Activated T-cell treated with anti-CD3 and anti-CD28 coated beads, Interleukin-2, amount 50 U/mL, for 72 hours (primary cell): ENCODE data around the gene BTAF1. TPM values are rescaled to one million over a fixed set of nuclear protein-coding genes. Genes with fewer than 3 reads are reported as not detected.

Experiments used
- ATAC-seq, 2 donors: fragments of 150-1000 bp; cut with Tn5 transposase; replicated peaks in 1 of 2; 2 replicates each; pipeline ENCODE4 v1.10.0; 2021; ENCODE audit warnings: moderate library complexity in 2 of 2, mild to moderate bottlenecking in 1 of 2
- DNase-seq, 2 donors: peaks; one replicate each; pipeline ENCODE4 v3.0.0; 2021 to 2022; ENCODE audit warnings: mixed read lengths in 1 of 2
- H3K27ac Mint-ChIP-seq: one replicate; pipeline ENCODE4 v1.8.0; 2022; ENCODE audit warnings: mild to moderate bottlenecking, moderate library complexity, mixed read lengths
- H3K27me3 Mint-ChIP-seq: one replicate; pipeline ENCODE4 v1.8.0; 2022; ENCODE audit warnings: low read depth, mixed read lengths
- H3K36me3 Mint-ChIP-seq, 2 donors: one replicate each; pipeline ENCODE4 v1.8.0; 2022; ENCODE audit warnings: mixed read lengths in 2 of 2, mild to moderate bottlenecking in 1 of 2; ENCODE audit not compliant: insufficient read depth in 2 of 2
- H3K4me1 Mint-ChIP-seq: one replicate; pipeline ENCODE4 v1.8.0; 2022; ENCODE audit warnings: low read depth, mixed read lengths
- H3K4me3 Mint-ChIP-seq, 2 donors: one replicate each; pipeline ENCODE4 v1.8.0; 2022; ENCODE audit warnings: mild to moderate bottlenecking in 2 of 2, mixed read lengths in 2 of 2, moderate library complexity in 2 of 2
- H3K9me3 Mint-ChIP-seq, 2 donors: one replicate each; pipeline ENCODE4 v1.8.0; 2022; ENCODE audit warnings: mixed read lengths in 2 of 2
- total RNA-seq, 2 donors: library from RNA; stranded (reverse); gene quantifications; one replicate each; pipeline ENCODE4 v1.2.3, GENCODE V29; 2022

The BTAF1 gene
- total RNA-seq, 2 donors from 2014 or later: 53.7 to 66.1 TPM

DNA sequence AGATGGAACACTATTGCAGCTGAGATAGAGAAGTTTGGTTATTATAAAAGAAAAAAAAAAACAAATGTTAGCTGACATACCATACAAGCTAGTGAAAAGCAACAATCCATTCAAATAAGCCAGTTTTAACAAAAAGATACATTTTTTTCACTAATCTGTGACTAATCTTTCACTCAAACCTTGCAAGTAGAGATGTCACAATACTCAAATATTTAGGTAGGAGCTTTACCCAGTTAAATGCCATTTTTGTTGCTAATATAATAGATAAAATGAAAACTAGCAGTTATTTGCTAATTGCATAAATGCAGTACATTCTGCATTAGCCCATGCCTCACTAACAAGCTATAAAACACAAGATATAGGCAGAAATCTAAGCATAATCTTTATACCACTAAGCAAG is 123.6 kb downstream of the BTAF1 start:
- no peak overlapping the region for H3K27ac Mint-ChIP-seq
- DNase-seq (no peak), ATAC-seq (no peak)
- H3K4me3 Mint-ChIP-seq: no peak overlapping the region
- H3K27me3 Mint-ChIP-seq: no peaks in the 10 kb centered on the region
- H3K9me3 Mint-ChIP-seq: no peaks in the 10 kb centered on the region
- H3K4me1 Mint-ChIP-seq: peaks cover 10% of the 10 kb centered on the region
- no peaks in the 10 kb centered on the region for H3K36me3 Mint-ChIP-seq

DNA sequence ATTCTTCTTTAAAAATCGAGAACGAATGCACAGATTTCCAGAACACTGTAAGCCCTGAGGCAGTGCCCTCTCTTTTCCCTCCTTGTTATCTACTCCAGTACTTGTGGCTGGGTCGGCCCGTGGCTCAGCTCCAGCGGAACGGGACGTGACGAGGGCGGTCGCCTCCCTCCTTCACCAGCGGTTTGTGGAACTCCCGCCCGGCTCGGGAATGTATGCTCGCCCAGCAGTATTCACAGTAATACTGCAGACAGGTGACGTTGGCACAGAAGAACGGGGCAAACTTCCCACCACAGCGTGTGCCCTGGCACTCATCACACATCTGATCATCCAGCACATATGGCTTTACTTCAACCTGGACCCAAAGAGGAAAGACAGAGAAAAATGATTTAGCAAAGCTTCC is 128.5 kb downstream of the BTAF1 start:
- H3K4me1 Mint-ChIP-seq: peaks cover 10% of the 10 kb centered on the region
- no peaks in the 10 kb centered on the region for H3K27me3 Mint-ChIP-seq
- H3K9me3 Mint-ChIP-seq: no peaks in the 10 kb centered on the region
- H3K36me3 Mint-ChIP-seq: no peaks in the 10 kb centered on the region
- no peak overlapping the region for H3K27ac Mint-ChIP-seq
- no peak for ATAC-seq
- no peak for DNase-seq
- no peak overlapping the region for H3K4me3 Mint-ChIP-seq

DNA sequence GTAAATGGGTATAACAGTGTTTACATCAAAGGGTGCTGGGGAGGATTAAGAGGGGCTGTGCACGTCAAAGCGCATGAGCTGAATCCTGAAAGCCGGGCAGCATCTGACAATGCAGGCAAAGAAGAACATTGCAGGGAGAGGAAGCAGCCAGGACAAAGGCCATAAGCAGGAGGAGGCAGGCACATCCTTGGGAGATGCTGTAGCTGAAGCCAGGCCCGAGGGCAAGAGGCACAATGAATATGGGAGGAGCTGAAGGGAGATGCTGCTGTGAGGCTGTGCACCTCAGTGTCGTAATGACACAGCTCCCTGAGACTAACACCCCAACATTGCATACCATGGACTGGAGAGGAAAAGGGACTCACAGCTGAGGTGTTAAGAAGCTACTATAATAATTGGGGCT is 129.2 kb downstream of the BTAF1 start:
- Mint-ChIP-seq H3K36me3 (no peaks in the 10 kb centered on the region), H3K27me3 (no peaks in the 10 kb centered on the region), H3K27ac (no peak overlapping the region), H3K9me3 (no peaks in the 10 kb centered on the region), H3K4me1 (peaks cover 8% of the 10 kb centered on the region), H3K4me3 (no peak overlapping the region)
- DNase-seq (no peak), ATAC-seq (no peak)

DNA sequence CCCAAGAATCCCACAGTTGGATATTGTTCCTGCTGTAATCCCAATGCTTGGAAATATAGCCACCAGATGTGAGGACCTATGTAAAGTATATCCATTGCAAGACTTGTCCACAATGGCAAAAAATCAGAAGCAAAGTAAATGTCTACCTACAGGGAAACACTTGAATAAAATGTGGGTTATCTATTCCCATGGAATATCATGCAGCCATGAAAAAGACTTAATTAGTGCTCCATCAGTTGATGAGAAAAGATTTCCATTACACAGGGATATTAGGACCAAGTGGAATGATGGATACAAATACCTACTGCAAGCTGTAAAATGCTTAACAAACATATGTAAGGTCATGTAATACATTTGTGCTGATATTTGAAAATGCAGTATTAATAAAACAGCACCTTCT is 131.2 kb downstream of the BTAF1 start:
- no peaks in the 10 kb centered on the region for H3K9me3 Mint-ChIP-seq
- ATAC-seq (no peak), DNase-seq (no peak)
- H3K4me1 Mint-ChIP-seq: no peaks in the 10 kb centered on the region
- H3K36me3 Mint-ChIP-seq: no peaks in the 10 kb centered on the region
- no peak overlapping the region for H3K27ac Mint-ChIP-seq
- no peak overlapping the region for H3K4me3 Mint-ChIP-seq
- H3K27me3 Mint-ChIP-seq: no peaks in the 10 kb centered on the region

DNA sequence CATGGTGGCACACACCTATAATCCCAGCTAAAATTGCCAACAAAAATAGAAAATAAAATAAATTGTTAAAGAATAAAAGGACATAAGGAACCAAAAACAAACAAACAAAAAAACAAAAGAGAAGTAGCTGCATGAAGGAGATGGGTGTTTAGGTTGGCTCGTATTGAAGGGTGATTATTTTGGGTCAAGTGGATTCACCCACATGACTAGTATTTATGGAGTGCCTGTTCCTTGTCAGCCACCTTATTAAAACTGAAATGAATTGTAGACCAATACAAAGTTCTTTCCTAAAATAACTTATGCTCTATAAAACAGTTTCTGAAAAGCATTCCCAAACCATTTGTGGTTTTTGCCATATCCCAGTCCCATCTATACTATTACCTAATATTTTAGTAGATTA is 138.7 kb downstream of the BTAF1 start:
- ATAC-seq (no peak), DNase-seq (no peak)
- Mint-ChIP-seq H3K4me3 (no peak overlapping the region), H3K4me1 (no peaks in the 10 kb centered on the region), H3K27me3 (no peaks in the 10 kb centered on the region), H3K36me3 (no peaks in the 10 kb centered on the region), H3K9me3 (no peaks in the 10 kb centered on the region), H3K27ac (no peak overlapping the region)

DNA sequence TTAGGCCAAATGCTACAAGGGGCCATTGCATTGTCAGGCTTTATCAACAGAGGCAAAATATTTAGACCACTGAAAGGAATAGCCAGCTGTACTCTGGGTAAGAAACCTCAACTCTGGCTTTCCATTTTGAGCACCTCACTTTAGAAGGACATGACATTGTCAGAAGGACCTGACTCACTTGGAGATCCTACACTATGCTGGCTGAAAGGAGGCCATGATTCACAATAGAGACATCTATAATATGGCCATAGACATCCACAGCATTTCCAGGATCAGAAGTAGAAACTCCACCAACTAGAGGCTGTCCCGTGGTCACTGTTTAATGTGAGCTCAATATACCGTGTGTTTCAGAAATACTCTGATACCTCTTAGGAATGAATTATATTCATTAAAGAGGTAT is 140.9 kb downstream of the BTAF1 start:
- Mint-ChIP-seq H3K9me3 (no peaks in the 10 kb centered on the region), H3K27ac (no peak overlapping the region), H3K27me3 (no peaks in the 10 kb centered on the region), H3K4me3 (no peak overlapping the region), H3K36me3 (no peaks in the 10 kb centered on the region), H3K4me1 (no peaks in the 10 kb centered on the region)
- no peak for ATAC-seq
- DNase-seq: no peak

DNA sequence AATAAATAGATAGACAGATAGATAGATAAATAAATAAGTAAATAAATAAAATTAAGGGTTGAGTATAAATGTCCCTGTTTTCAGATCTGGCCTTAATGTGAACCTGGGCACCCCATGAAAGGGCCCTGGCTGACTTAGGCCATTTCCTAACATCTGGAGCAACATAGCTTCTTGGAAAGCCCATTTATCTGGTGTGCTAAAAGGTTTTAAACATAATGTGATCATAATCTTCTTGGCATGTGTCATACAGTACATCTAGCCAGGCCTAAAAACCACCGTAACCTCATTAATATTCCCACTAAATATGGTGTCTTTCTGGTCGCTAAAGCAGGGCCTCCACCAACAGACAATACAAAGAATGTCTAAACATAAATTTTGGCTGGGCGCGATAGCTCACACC is 142.8 kb downstream of the BTAF1 start:
- no peaks in the 10 kb centered on the region for H3K36me3 Mint-ChIP-seq
- H3K27me3 Mint-ChIP-seq: no peaks in the 10 kb centered on the region
- no peak for DNase-seq
- H3K9me3 Mint-ChIP-seq: no peaks in the 10 kb centered on the region
- no peak for ATAC-seq
- H3K27ac Mint-ChIP-seq: no peak overlapping the region
- H3K4me1 Mint-ChIP-seq: peaks cover 3% of the 10 kb centered on the region
- no peak overlapping the region for H3K4me3 Mint-ChIP-seq

DNA sequence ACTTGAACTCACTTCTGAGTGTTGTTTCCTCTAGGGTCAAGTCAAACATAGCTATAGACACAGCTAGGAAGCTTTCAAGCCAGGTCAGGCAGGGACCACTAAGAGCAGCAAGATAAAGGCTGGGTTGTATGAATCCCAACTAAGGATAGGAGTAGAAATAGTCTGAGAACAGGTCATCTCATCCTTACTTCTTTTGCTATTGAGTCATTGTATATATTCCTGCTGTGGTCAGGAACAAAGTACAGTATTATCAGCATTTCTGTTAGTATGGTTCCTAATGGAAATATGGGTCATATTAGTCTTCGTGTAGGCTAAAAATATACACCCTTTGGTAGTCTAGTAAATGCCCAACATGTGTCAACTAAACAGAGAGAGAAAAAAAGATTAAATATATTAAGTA is 145.3 kb downstream of the BTAF1 start:
- ATAC-seq: no peak
- no peak for DNase-seq
- peaks cover 8% of the 10 kb centered on the region for H3K4me1 Mint-ChIP-seq
- no peaks in the 10 kb centered on the region for H3K36me3 Mint-ChIP-seq
- H3K4me3 Mint-ChIP-seq: no peak overlapping the region
- no peaks in the 10 kb centered on the region for H3K9me3 Mint-ChIP-seq
- no peaks in the 10 kb centered on the region for H3K27me3 Mint-ChIP-seq
- no peak overlapping the region for H3K27ac Mint-ChIP-seq

DNA sequence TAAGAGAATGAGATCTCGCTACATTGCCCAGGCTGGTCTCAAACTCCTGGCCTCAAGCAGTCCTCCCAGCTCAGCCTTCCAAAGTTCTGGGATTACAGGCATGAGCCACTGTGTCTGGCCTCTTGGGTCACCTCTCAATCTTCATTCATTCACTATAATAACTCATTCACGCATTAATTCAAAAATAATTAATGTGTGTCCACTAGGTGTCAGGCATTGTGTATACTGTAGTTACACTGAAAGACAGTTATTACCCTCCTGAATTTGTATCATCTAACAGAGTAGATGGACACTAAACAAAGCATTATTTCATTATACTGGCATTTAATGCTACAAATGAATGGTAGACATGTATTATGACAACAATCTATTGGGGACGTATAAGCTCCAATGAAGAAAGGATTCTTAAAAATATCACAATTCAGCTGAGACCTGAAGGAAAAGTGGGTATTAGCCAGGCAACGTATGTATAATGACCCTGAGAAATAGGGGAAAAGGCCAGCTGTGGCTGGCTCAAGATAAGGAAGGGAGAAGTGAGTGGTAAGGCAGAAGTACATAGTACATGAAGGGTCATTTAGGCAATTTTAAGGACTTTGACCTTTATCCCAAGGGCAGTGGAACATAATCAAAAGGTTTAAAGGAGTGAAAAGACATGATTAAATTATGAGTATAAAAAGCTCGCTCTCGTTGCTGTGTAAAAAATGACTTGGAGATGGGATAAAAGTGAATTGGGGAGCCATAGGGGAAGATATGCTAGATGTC is 150.7 kb downstream of the BTAF1 start:
- Mint-ChIP-seq H3K4me3 (no peak overlapping the region), H3K36me3 (no peaks in the 10 kb centered on the region), H3K4me1 (peaks cover 8% of the 10 kb centered on the region), H3K27me3 (no peaks in the 10 kb centered on the region), H3K9me3 (no peaks in the 10 kb centered on the region), H3K27ac (no peak overlapping the region)
- ATAC-seq: no peak
- DNase-seq: no peak

DNA sequence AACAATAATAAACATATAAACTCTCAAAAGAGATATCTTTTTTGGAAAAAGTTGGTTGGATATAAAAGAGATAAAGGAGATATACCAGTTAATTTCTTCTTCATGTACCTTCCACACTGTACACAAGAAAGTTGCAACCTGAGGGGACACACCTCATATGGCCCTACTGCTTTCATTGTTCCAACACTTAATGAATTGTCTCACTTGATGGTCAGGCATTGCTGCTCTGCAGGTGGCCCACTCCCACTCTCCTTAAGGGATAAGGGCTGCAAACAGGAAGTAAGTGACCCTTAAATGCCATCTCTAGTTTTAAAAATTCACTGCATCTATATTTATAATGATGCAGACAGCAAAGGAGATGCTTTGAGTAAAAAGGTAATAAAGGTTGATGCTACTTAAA is 152.3 kb downstream of the BTAF1 start:
- H3K4me1 Mint-ChIP-seq: peaks cover 8% of the 10 kb centered on the region
- no peak for DNase-seq
- no peaks in the 10 kb centered on the region for H3K27me3 Mint-ChIP-seq
- peaks cover 0 to 1% of the 10 kb centered on the region in 2 donors for H3K36me3 Mint-ChIP-seq
- no peak for ATAC-seq
- H3K4me3 Mint-ChIP-seq: no peak overlapping the region
- H3K27ac Mint-ChIP-seq: no peak overlapping the region
- H3K9me3 Mint-ChIP-seq: no peaks in the 10 kb centered on the region

DNA sequence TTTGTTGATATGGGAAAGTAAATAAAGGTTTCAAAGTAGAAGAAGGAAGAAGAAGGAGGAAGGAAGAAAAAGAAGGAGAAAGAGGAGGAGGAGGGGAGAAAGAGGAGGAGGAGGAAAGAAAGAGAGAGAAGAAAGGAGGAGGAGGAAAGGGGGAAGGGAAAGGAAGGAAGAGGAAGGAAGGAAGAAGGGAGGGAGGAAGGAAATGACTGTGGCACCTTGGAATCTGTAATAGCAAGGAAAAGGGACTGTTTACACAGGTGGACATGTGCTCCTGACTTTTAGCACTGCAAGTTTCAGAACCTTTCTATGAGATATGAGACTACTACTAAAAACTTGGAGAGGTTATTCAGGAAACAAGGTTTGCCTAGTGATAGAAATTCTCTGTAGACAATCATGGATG is 153.2 kb downstream of the BTAF1 start:
- no peak overlapping the region for H3K4me3 Mint-ChIP-seq
- no peaks in the 10 kb centered on the region for H3K27me3 Mint-ChIP-seq
- H3K9me3 Mint-ChIP-seq: no peaks in the 10 kb centered on the region
- ATAC-seq (no peak), DNase-seq (no peak)
- no peak overlapping the region for H3K27ac Mint-ChIP-seq
- peaks cover 2% of the 10 kb centered on the region for H3K4me1 Mint-ChIP-seq
- H3K36me3 Mint-ChIP-seq: peaks cover 0 to 1% of the 10 kb centered on the region in 2 donors

DNA sequence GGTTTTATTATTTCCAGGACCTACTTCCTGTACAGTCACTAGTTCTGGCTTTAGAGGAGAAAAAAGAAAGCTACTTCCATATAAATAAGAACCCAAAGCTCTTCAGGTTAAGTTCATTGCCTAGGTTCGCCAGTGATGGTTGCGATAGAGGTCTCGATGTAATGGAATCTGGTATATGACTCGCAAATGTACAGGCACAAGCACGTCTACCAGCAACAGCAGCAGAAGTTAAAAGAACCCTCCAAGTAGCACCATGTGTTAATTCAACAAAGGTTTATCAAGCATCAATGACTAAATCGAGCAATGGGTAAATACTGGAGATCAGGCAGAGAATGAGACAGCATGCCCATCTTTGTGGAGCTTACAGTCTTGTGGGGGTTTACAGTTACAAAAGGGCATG is 155.4 kb downstream of the BTAF1 start:
- no peaks in the 10 kb centered on the region for H3K4me1 Mint-ChIP-seq
- ATAC-seq (no peak), DNase-seq (no peak)
- H3K27ac Mint-ChIP-seq: no peak overlapping the region
- H3K36me3 Mint-ChIP-seq: peaks cover 0 to 1% of the 10 kb centered on the region in 2 donors
- H3K9me3 Mint-ChIP-seq: no peaks in the 10 kb centered on the region
- no peak overlapping the region for H3K4me3 Mint-ChIP-seq
- no peaks in the 10 kb centered on the region for H3K27me3 Mint-ChIP-seq
